Ishikawa (cell line): Measurements from ENCODE around the gene PEX3.
A peak's percentile ranks its signal among the peaks of the same experiment; 100 is the strongest.

Source experiments
- CEBPB ChIP-seq: IDR thresholded peaks from 2 replicates; pipeline ENCODE4 v1.6.1; 2012
- CREB1 ChIP-seq: IDR thresholded peaks from 2 replicates; pipeline ENCODE4 v1.6.1; 2012; ENCODE audit warnings: low read depth
- EGR1 ChIP-seq: IDR thresholded peaks from 2 replicates; pipeline ENCODE4 v1.6.1; 2012
- EP300 ChIP-seq: IDR thresholded peaks from 2 replicates; pipeline ENCODE4 v1.6.1; 2012; ENCODE audit warnings: borderline replicate concordance
- FOXM1 ChIP-seq: IDR thresholded peaks from 2 replicates; pipeline ENCODE4 v1.6.1; 2012; ENCODE audit warnings: low read depth, borderline replicate concordance
- MAX ChIP-seq: IDR thresholded peaks from 2 replicates; pipeline ENCODE4 v1.6.1; 2012
- NFIC ChIP-seq: IDR thresholded peaks from 2 replicates; pipeline ENCODE4 v1.6.1; 2012
- RAD21 ChIP-seq: IDR thresholded peaks from 2 replicates; pipeline ENCODE4 v1.6.1; 2012; ENCODE audit warnings: low read depth
- REST ChIP-seq: IDR thresholded peaks from 2 replicates; pipeline ENCODE4 v1.6.1; 2012; ENCODE audit warnings: low read depth, mild to moderate bottlenecking
- TAF1 ChIP-seq: IDR thresholded peaks from 2 replicates; pipeline ENCODE4 v1.6.1; 2012; ENCODE audit warnings: low read depth, mild to moderate bottlenecking
- TCF12 ChIP-seq: IDR thresholded peaks from 2 replicates; pipeline ENCODE4 v1.6.1; 2012; ENCODE audit warnings: low read depth
- TEAD4 ChIP-seq: IDR thresholded peaks from 2 replicates; pipeline ENCODE4 v1.6.1; 2012
- USF1 ChIP-seq: IDR thresholded peaks from 2 replicates; pipeline ENCODE4 v1.6.1; 2012
- YY1 ChIP-seq: IDR thresholded peaks from 2 replicates; pipeline ENCODE4 v1.6.1; 2012; ENCODE audit warnings: low read depth
- ZBTB7A ChIP-seq: IDR thresholded peaks from 2 replicates; pipeline ENCODE4 v1.6.1; 2012; ENCODE audit warnings: low read depth

PEX3 gene

GRCh38 chr6:143506620-143507019 is 56.0 kb downstream of the PEX3 start:
- no peak for TF ChIP-seq CREB1
- no peak for TF ChIP-seq CEBPB
- TF ChIP-seq NFIC = no peak
- TF ChIP-seq REST = no peak
- TF ChIP-seq EGR1 = no peak
- TF ChIP-seq FOXM1 = no peak
- TF ChIP-seq TAF1 = no peak

- no peak for TF ChIP-seq CEBPB
- TF ChIP-seq MAX = no peak
- TF ChIP-seq USF1 = no peak
- TF ChIP-seq TCF12 = no peak
- TF ChIP-seq EP300 = no peak
- no peak for TF ChIP-seq REST
- no peak for TF ChIP-seq TAF1
- no peak for TF ChIP-seq YY1
- no peak for TF ChIP-seq FOXM1
- no peak for TF ChIP-seq NFIC
- TF ChIP-seq RAD21 = no peak
These were observed 56.9 kb downstream of the PEX3 start for GRCh38 chr6:143507358-143508145.

- TF ChIP-seq MAX = peak; percentile 93
- TF ChIP-seq EGR1 = no peak
- TF ChIP-seq TAF1 = peak; percentile 46
- TF ChIP-seq NFIC = peak; percentile 87
- 0 out of 2 replicates have a peak, but pooled peaks have one; percentile 17 for TF ChIP-seq YY1
- TF ChIP-seq TEAD4 = 0 out of 2 replicates have a peak, but pooled peaks have one; percentile 4
- no peak for TF ChIP-seq RAD21
- TF ChIP-seq ZBTB7A = no peak
- peak; percentile 94 for TF ChIP-seq USF1
- peak; percentile 66; the same call in 1 of the 2 replicates for TF ChIP-seq TCF12
- no peak for TF ChIP-seq FOXM1
- TF ChIP-seq CREB1 = 0 out of 2 replicates have a peak, but pooled peaks have one; percentile 11
These were observed 60.6 kb downstream of the PEX3 start, which contains the start of gene FUCA2 for GRCh38 chr6:143510991-143511891. Gene FUCA2, minus strand, starts transcription at chr6:143511720. Its CDS starts 86 bp downstream, at chr6:143511634.

- TF ChIP-seq CREB1 = no peak
- peak; percentile 66 for TF ChIP-seq RAD21
- TF ChIP-seq REST = no peak
These were observed 62.8 kb downstream of the PEX3 start for GRCh38 chr6:143513410-143513809.
